K562 (cell line): ENCODE results near the gene EXOC5. TPM values are rescaled to one million over a fixed set of nuclear protein-coding genes. Genes with fewer than 3 reads are reported as not detected.

Experiments
- HCFC1 ChIP-seq: IDR thresholded peaks from 2 replicates; pipeline ENCODE4 v1.6.1; 2012; ENCODE audit warnings: low read depth, low read length, improper control_type of control experiment
- HMBOX1 ChIP-seq: sonication (generic); IDR thresholded peaks from 2 replicates; pipeline ENCODE4 v1.6.1; 2016
- polyA plus RNA-seq, 8 experiments: library from polyadenylated mRNA; depleted of rRNA in 4 of 8; stranded (reverse) in 5 of 8; unstranded in 3 of 8; fragments of >200 nt; fragmentation: Nextera tagmentation in 2 of 8; fragmentation: Illumina TruSeq in 1 of 8; extraction: Ambion mirVana in 2 of 8; extraction: Trizol in 1 of 8; gene quantifications; 2 replicates each; pipeline versions ENCODE4 v1.2.1 to v1.2.3, GENCODE V29; 2011 to 2014; ENCODE audit warnings: inconsistent platforms in 1 of 8, missing spikeins in 1 of 8
- total RNA-seq, 7 experiments: library from RNA; depleted of rRNA in 6 of 7; stranded (reverse); fragments of >200 nt in 6 of 7; fragmentation: Illumina TruSeq in 2 of 7; extraction: Trizol in 2 of 7; gene quantifications; 2 replicates each; pipeline versions ENCODE4 v1.2.1 to v1.2.3, GENCODE V29; 2011 to 2021; ENCODE audit warnings: low replicate concordance in 1 of 7
- TF ChIP-seq, protein P1 (sequence below): fragments of 450-650 bp; IDR thresholded peaks from 2 replicates; pipeline ENCODE4 v1.6.1; 2016; ENCODE audit warnings: mild to moderate bottlenecking, moderate library complexity
- TF ChIP-seq, protein P2 (sequence below), 2 experiments: fragments of 250-450 bp in 1 of 2; fragments of 450-650 bp in 1 of 2; sonication (Bioruptor Pico) in 1 of 2; IDR thresholded peaks; 2 replicates each; pipeline versions ENCODE4 v1.6.1 to v1.8.0; 2016 to 2021; ENCODE audit warnings: mild to moderate bottlenecking in 2 of 2, moderate library complexity in 2 of 2, missing compliant biosample characterization in 1 of 2, missing genetic modification characterization in 1 of 2

Gene EXOC5
- total and polyA plus RNA-seq, 9 of the 15 experiments (the other 6 are each of a cell fraction or from before 2014, with no cell fraction given): 5.7 to 50.3 (median 32.0) TPM

DNA sequence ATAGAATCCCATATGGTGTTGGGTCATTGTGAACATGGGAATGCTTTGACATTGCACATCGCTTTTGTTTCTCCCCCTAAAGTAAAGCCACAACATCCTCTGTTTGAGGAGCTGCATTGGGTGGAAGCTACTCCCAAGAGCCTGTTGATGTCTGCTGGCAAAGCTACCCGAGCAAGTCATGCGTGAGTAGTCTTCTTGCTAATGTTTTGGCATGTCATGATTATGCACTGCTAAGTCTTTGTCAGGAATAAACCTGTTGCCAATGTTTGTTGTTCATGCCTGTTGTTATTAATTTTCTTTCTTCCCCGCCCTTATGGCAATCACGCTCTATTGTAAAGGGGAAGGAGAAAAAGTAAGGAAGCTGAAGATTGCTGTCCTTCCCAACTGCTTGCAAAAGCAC lies 97.3 kb downstream of the EXOC5 start (continued):
- TF ChIP-seq, protein P1, sequence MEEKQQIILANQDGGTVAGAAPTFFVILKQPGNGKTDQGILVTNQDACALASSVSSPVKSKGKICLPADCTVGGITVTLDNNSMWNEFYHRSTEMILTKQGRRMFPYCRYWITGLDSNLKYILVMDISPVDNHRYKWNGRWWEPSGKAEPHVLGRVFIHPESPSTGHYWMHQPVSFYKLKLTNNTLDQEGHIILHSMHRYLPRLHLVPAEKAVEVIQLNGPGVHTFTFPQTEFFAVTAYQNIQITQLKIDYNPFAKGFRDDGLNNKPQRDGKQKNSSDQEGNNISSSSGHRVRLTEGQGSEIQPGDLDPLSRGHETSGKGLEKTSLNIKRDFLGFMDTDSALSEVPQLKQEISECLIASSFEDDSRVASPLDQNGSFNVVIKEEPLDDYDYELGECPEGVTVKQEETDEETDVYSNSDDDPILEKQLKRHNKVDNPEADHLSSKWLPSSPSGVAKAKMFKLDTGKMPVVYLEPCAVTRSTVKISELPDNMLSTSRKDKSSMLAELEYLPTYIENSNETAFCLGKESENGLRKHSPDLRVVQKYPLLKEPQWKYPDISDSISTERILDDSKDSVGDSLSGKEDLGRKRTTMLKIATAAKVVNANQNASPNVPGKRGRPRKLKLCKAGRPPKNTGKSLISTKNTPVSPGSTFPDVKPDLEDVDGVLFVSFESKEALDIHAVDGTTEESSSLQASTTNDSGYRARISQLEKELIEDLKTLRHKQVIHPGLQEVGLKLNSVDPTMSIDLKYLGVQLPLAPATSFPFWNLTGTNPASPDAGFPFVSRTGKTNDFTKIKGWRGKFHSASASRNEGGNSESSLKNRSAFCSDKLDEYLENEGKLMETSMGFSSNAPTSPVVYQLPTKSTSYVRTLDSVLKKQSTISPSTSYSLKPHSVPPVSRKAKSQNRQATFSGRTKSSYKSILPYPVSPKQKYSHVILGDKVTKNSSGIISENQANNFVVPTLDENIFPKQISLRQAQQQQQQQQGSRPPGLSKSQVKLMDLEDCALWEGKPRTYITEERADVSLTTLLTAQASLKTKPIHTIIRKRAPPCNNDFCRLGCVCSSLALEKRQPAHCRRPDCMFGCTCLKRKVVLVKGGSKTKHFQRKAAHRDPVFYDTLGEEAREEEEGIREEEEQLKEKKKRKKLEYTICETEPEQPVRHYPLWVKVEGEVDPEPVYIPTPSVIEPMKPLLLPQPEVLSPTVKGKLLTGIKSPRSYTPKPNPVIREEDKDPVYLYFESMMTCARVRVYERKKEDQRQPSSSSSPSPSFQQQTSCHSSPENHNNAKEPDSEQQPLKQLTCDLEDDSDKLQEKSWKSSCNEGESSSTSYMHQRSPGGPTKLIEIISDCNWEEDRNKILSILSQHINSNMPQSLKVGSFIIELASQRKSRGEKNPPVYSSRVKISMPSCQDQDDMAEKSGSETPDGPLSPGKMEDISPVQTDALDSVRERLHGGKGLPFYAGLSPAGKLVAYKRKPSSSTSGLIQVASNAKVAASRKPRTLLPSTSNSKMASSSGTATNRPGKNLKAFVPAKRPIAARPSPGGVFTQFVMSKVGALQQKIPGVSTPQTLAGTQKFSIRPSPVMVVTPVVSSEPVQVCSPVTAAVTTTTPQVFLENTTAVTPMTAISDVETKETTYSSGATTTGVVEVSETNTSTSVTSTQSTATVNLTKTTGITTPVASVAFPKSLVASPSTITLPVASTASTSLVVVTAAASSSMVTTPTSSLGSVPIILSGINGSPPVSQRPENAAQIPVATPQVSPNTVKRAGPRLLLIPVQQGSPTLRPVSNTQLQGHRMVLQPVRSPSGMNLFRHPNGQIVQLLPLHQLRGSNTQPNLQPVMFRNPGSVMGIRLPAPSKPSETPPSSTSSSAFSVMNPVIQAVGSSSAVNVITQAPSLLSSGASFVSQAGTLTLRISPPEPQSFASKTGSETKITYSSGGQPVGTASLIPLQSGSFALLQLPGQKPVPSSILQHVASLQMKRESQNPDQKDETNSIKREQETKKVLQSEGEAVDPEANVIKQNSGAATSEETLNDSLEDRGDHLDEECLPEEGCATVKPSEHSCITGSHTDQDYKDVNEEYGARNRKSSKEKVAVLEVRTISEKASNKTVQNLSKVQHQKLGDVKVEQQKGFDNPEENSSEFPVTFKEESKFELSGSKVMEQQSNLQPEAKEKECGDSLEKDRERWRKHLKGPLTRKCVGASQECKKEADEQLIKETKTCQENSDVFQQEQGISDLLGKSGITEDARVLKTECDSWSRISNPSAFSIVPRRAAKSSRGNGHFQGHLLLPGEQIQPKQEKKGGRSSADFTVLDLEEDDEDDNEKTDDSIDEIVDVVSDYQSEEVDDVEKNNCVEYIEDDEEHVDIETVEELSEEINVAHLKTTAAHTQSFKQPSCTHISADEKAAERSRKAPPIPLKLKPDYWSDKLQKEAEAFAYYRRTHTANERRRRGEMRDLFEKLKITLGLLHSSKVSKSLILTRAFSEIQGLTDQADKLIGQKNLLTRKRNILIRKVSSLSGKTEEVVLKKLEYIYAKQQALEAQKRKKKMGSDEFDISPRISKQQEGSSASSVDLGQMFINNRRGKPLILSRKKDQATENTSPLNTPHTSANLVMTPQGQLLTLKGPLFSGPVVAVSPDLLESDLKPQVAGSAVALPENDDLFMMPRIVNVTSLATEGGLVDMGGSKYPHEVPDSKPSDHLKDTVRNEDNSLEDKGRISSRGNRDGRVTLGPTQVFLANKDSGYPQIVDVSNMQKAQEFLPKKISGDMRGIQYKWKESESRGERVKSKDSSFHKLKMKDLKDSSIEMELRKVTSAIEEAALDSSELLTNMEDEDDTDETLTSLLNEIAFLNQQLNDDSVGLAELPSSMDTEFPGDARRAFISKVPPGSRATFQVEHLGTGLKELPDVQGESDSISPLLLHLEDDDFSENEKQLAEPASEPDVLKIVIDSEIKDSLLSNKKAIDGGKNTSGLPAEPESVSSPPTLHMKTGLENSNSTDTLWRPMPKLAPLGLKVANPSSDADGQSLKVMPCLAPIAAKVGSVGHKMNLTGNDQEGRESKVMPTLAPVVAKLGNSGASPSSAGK: no peak
- TF ChIP-seq, protein P2, sequence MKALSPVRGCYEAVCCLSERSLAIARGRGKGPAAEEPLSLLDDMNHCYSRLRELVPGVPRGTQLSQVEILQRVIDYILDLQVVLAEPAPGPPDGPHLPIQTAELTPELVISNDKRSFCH (CRISPR knock-in tag; IDR thresholded peaks at IDR 0.05): no peak
- TF ChIP-seq, protein P2 (tag; IDR thresholded peaks at IDR 0.05): no peak
- no peak for TF ChIP-seq HCFC1
- TF ChIP-seq HMBOX1: no peak
- TF ChIP-seq, all 486 proteins: peak for 0
